AG10803 (cell line): ENCODE measurements around the gene SESN3.
"Not testable (repeated sequence)": the region's sequence is repeated elsewhere in the genome, so short reads cannot be mapped to it uniquely, and the experiment has no call there.

Source experiments
- DNase-seq: peaks from one replicate; pipeline ENCODE4 v3.0.0; 2010; ENCODE audit warnings: low read depth
- H3K4me3 ChIP-seq: 2 replicates; pipeline ENCODE4 v1.5.1; 2011; ENCODE audit warnings: mild to moderate bottlenecking, low read length, control low read depth
- CTCF ChIP-seq: conservative IDR thresholded peaks from 2 replicates; pipeline ENCODE4 v1.5.1; 2011; ENCODE audit warnings: mild to moderate bottlenecking, low read length, control low read depth, inconsistent platforms

SESN3 gene

GRCh38 chr11:95144313-95145235 lies 86.4 kb downstream of the SESN3 start:
- no peak overlapping the region for H3K4me3 ChIP-seq
- DNase-seq: no peak
- TF ChIP-seq CTCF: no peak

GRCh38 chr11:95143106-95143681 lies 87.8 kb downstream of the SESN3 start:
- peak; percentile 56 for DNase-seq
- H3K4me3 ChIP-seq: no peak overlapping the region
- TF ChIP-seq CTCF: no peak

- no peak overlapping the region for H3K4me3 ChIP-seq
- no peak for TF ChIP-seq CTCF
- no peak for DNase-seq
These were observed 88.6 kb downstream of the SESN3 start for GRCh38 chr11:95142431-95142830.

GRCh38 chr11:95140397-95141033 lies 90.5 kb downstream of the SESN3 start:
- no peak for DNase-seq
- no peak overlapping the region for H3K4me3 ChIP-seq
- TF ChIP-seq CTCF: no peak

- DNase-seq: no peak
- TF ChIP-seq CTCF: peak; percentile 39
- no peak overlapping the region for H3K4me3 ChIP-seq
These were observed 92.6 kb downstream of the SESN3 start for GRCh38 chr11:95138448-95138847.

GRCh38 chr11:95137299-95137698 lies 93.7 kb downstream of the SESN3 start:
- H3K4me3 ChIP-seq: no peak overlapping the region
- no peak for DNase-seq
- TF ChIP-seq CTCF: no peak

- DNase-seq, H3K4me3 ChIP-seq: not testable (repeated sequence)
These were observed 94.3 kb downstream of the SESN3 start for GRCh38 chr11:95136747-95137146.
